Left renal pelvis (tissue), 4 donors: ENCODE results near the gene IL1A. TPM values are rescaled to one million over a fixed set of nuclear protein-coding genes. Genes with fewer than 3 reads are reported as not detected.

ENCODE experiments used
- DNase-seq, 4 donors: peaks; one replicate each; pipeline ENCODE4 v3.0.0-alpha.2; 2013; ENCODE audit warnings: low read depth in 4 of 4, low spot score in 3 of 4
- polyA plus RNA-seq, 4 donors: library from polyadenylated mRNA; unstranded; fragments of 120-200 nt; gene quantifications; one replicate each; pipeline ENCODE4 v1.2.1, GENCODE V29; 2013; ENCODE audit not compliant: insufficient read length in 4 of 4

Gene IL1A
- polyA plus RNA-seq, 4 donors: 0.10 to 0.61 (median 0.19) TPM

- no peak for DNase-seq
These were observed 56.3 kb downstream of the IL1A start for GRCh38 chr2:112728029-112728362.

- DNase-seq: no peak
These were observed 56.8 kb downstream of the IL1A start for GRCh38 chr2:112727276-112728028.

GRCh38 chr2:112726487-112727190 lies 57.7 kb downstream of the IL1A start:
- DNase-seq: peak; percentile 53 to 75 (median 66)

DNA sequence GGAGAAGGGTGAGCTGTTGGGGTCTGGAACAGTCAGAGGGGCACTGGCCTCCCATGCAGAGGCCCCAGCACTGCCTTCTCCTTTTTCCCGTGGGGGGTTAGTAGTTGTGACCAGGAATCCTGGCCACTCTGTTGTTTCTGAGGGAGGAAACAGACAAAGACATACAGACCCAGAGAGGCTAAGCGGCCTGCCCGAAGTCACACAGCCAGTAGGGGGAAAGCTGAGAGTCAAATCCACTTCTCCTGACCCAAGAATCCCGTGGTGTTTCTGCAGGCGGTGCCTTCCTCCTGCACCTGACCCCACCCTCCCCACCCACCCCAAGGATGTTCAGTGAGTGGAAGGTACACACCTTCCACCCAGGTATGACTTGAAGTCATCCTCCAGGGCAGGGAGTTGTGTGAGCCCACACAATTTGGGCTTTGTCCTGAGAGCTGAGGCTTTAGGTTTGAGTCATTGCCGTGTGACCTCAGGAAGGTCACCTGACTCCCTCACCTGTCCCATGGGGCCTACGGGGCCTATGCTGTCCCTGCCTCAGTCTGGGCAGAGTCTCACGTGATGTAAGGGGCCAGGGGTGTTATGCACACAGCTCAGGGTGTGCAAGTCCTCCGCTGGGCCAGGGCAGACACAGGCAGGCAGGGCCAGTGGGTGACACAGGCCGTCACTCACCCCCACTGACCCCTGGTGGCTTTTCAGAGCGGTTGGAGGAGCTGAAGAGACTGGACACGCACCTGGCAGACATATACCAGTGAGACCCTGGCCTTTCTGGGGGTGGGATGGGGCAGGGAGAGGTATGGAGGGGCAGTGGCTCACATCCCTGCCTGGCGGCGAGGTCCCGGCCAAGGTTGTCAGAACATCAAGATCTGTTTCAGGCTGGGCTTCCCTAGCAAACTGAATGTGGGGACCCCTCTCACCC lies 58.5 kb downstream of the IL1A start:
- DNase-seq: no peak

- DNase-seq: no peak
These were observed 59.4 kb downstream of the IL1A start for GRCh38 chr2:112724591-112725525.

DNA sequence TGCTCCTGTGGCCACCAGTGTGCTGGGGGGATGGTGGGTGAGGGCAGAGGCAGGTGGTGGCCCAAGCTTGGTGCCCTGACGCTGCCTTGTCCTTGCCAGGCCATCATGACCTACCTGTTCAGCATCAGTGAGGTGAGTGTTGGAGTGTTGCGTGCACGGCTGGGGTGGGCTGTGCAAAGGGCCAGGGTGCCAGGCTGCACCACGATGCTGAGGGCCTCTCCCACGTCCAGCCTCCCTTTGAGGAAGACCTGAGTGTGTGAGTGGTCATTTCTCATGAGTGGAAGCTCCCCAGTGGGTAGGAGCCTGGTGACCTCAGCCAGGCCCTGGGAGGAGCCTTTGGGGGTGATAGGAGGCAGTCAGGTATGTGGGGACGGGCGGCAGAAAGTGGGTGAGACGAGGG lies 60.3 kb downstream of the IL1A start:
- no peak for DNase-seq

Other genes with a start within 250 kb of the IL1A start
- 10 to 100 TPM; 18.2 to 24.6 (median 23.6) TPM for gene POLR1B, start 242.0 kb downstream of the IL1A start, polyA plus RNA-seq
- 10 to 100 TPM; 18.2 to 34.9 (median 23.6) TPM for gene CHCHD5, start 199.9 kb downstream of the IL1A start, polyA plus RNA-seq
- gene SLC20A1, start 138.6 kb downstream of the IL1A start, polyA plus RNA-seq: 10 to 100 TPM; 26.7 to 47.8 (median 43.9) TPM
- gene NT5DC4, start 63.5 kb downstream of the IL1A start, polyA plus RNA-seq: 1 to 10 TPM in 1 of 4 donors, under 1 TPM in 2, not detected in 1; 0.13 to 1.2 (median 0.49) TPM
- gene CKAP2L, start 19.9 kb downstream of the IL1A start, polyA plus RNA-seq: 10 to 100 TPM; 13.4 to 18.8 (median 16.2) TPM
- gene IL1B, start 52.3 kb upstream of the IL1A start, polyA plus RNA-seq: 10 to 100 TPM in 1 of 4 donors, under 1 TPM in 3; 0.56 to 19.0 (median 0.83) TPM
- not detected for gene IL37, start 126.7 kb upstream of the IL1A start, polyA plus RNA-seq
- under 1 TPM in 2 of 4 donors, not detected in 2; 0.35 to 0.39 TPM for gene IL36G, start 193.5 kb upstream of the IL1A start, polyA plus RNA-seq
- not detected for gene IL36A, start 221.0 kb upstream of the IL1A start, polyA plus RNA-seq